Measurements from ENCODE around the gene ZNF467. TPM values are rescaled to one million over a fixed set of nuclear protein-coding genes. Genes with fewer than 3 reads are reported as not detected.

Gene ZNF467
- total and polyA plus RNA-seq, 2 donors (not counting 1 experiment from before 2014, with no cell fraction given), result 0.39 to 1.1 TPM

GRCh38 chr7:149761307-149761706, 12.1 kb downstream of the ZNF467 start:
- ATAC-seq (ENCODE audit: low read depth) (no peak), DNase-seq (no peak)
- Histone ChIP-seq H3K27ac (ENCODE audit: low read length in 2 of 2) (no peak overlapping the region), H3K27me3 (replicated peaks in 1 of 4; ENCODE audit: control extremely low read depth in 1 of 4, control insufficient read depth in 3 of 4, insufficient read depth in 4 of 4, low read length in 3 of 4) (no peaks in the 10 kb centered on the region), H3K4me2 (replicated peaks; ENCODE audit: low read depth, low read length, poor library complexity, severe bottlenecking) (no peak overlapping the region), H3K79me2 (ENCODE audit: control insufficient read depth, insufficient read depth, low read length) (no peaks in the 10 kb centered on the region), H3K4me1 (ENCODE audit: control insufficient read depth in 2 of 2, insufficient read depth in 2 of 2, low read length in 2 of 2) (no peaks in the 10 kb centered on the region), H3K9ac (ENCODE audit: low read length) (no peak overlapping the region), H4K20me1 (ENCODE audit: control insufficient read depth, insufficient read depth, low read length, poor library complexity, severe bottlenecking) (no peaks in the 10 kb centered on the region), H2AFZ (ENCODE audit: insufficient read depth, low read depth, low read length, poor library complexity, severe bottlenecking) (no peak overlapping the region), H3K9me3 (ENCODE audit: control extremely low read depth in 1 of 3, control insufficient read depth in 2 of 3, insufficient read depth in 1 of 3, low read length in 2 of 3) (peaks cover 0 to 6% (median 0%) of the 10 kb centered on the region in 3 donors), H3K36me3 (replicated peaks in 1 of 2; ENCODE audit: control extremely low read depth in 1 of 2, control insufficient read depth in 1 of 2, extremely low read depth in 1 of 2, insufficient read depth in 2 of 2, low read length in 1 of 2) (no peaks in the 10 kb centered on the region), H3K4me3 (ENCODE audit: control extremely low read depth in 1 of 5, extremely low read depth in 1 of 5, insufficient read depth in 1 of 5, low read depth in 2 of 5, low read length in 4 of 5) (no peak overlapping the region)
- CTCF ChIA-PET, result interaction anchor here (1.4 kb wide), 1 partner anchor 10 kb away, joined by 3 read pairs; no protein-coding TSS in a partner anchor
- intact Hi-C loops (cut with micrococcal nuclease), result no loop called here
- WGBS (ENCODE audit: insufficient coverage), result 93% methylated on average over 4 of the region's 5 CpGs
- TF ChIP-seq CTCF (IDR thresholded peaks at IDR 0.05), result no peak
- no peak for TF ChIP-seq EZH2 (IDR thresholded peaks at IDR 0.05; ENCODE audit: borderline replicate concordance, insufficient read depth, low read depth, low read length, poor library complexity, severe bottlenecking)
- H3K4me3 Mint-ChIP-seq, result no peak overlapping the region
- no peak overlapping the region for H3K27ac Mint-ChIP-seq
- POLR2A ChIA-PET, result no interaction called here
- no peaks in the 10 kb centered on the region for H3K4me1 Mint-ChIP-seq
- H3K27me3 Mint-ChIP-seq, result peaks cover 20% of the 10 kb centered on the region
- H3K9me3 Mint-ChIP-seq (ENCODE audit: insufficient read depth), result no peaks in the 10 kb centered on the region

DNA sequence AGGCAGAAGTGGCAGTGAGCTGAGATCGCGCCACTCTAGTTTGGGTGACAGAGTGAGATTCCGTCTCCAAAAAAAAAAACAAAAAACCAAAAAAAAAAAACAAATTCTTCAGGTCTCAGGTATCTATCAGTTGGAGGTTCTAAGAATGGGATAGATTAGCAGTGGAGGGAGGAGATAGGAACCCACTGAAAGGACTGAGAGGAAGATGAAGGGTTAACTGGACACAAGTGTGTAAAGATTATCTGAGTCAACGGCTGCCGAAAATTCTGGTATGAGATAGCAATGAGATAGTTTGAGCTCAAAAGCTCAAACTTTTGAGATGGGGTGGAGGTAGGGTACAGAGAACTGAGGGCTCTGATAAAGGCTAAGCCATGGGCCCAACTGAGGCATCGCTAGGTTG, 12.8 kb downstream of the ZNF467 start:
- no peak overlapping the region for H3K4me2 ChIP-seq (replicated peaks; ENCODE audit: low read depth, low read length, poor library complexity, severe bottlenecking)
- CTCF ChIA-PET, result interaction anchor here (0.7 kb wide), 2 partner anchors 9 to 11 kb away, joined by 3 read pairs; no protein-coding TSS in a partner anchor
- DNase-seq (no peak), ATAC-seq (ENCODE audit: low read depth) (no peak)
- H3K4me3 ChIP-seq (ENCODE audit: control extremely low read depth in 1 of 5, extremely low read depth in 1 of 5, insufficient read depth in 1 of 5, low read depth in 2 of 5, low read length in 4 of 5), result no peak overlapping the region
- Mint-ChIP-seq H3K4me3 (no peak overlapping the region), H3K4me1 (no peaks in the 10 kb centered on the region), H3K27ac (no peak overlapping the region), H3K9me3 (ENCODE audit: insufficient read depth) (no peaks in the 10 kb centered on the region), H3K27me3 (peaks cover 20% of the 10 kb centered on the region)
- H3K27me3 ChIP-seq (replicated peaks in 1 of 4; ENCODE audit: control extremely low read depth in 1 of 4, control insufficient read depth in 3 of 4, insufficient read depth in 4 of 4, low read length in 3 of 4), result no peaks in the 10 kb centered on the region
- no peaks in the 10 kb centered on the region for H4K20me1 ChIP-seq (ENCODE audit: control insufficient read depth, insufficient read depth, low read length, poor library complexity, severe bottlenecking)
- POLR2A ChIA-PET, result no interaction called here
- H3K36me3 ChIP-seq (replicated peaks in 1 of 2; ENCODE audit: control extremely low read depth in 1 of 2, control insufficient read depth in 1 of 2, extremely low read depth in 1 of 2, insufficient read depth in 2 of 2, low read length in 1 of 2), result no peaks in the 10 kb centered on the region
- H3K9ac ChIP-seq (ENCODE audit: low read length), result no peak overlapping the region
- peaks cover 0 to 6% (median 0%) of the 10 kb centered on the region in 3 donors for H3K9me3 ChIP-seq (ENCODE audit: control extremely low read depth in 1 of 3, control insufficient read depth in 2 of 3, insufficient read depth in 1 of 3, low read length in 2 of 3)
- TF ChIP-seq CTCF (IDR thresholded peaks at IDR 0.05) (no peak), EZH2 (IDR thresholded peaks at IDR 0.05; ENCODE audit: borderline replicate concordance, insufficient read depth, low read depth, low read length, poor library complexity, severe bottlenecking) (no peak)
- no peak overlapping the region for H2AFZ ChIP-seq (ENCODE audit: insufficient read depth, low read depth, low read length, poor library complexity, severe bottlenecking)
- H3K4me1 ChIP-seq (ENCODE audit: control insufficient read depth in 2 of 2, insufficient read depth in 2 of 2, low read length in 2 of 2), result no peaks in the 10 kb centered on the region
- intact Hi-C loops (cut with micrococcal nuclease), result no loop called here
- H3K27ac ChIP-seq (ENCODE audit: low read length in 2 of 2), result no peak overlapping the region
- 90% methylated on average over 2 of the region's 6 CpGs for WGBS (ENCODE audit: insufficient coverage)
- H3K79me2 ChIP-seq (ENCODE audit: control insufficient read depth, insufficient read depth, low read length), result no peaks in the 10 kb centered on the region

Data from B cell (primary cell).